A549 (cell line): ENCODE measurements around the gene SLC6A15. TPM values are rescaled to one million over a fixed set of nuclear protein-coding genes. Genes with fewer than 3 reads are reported as not detected.

ENCODE experiments used
- ATAC-seq, 2 experiments: fragments of 200-7000 bp in 1 of 2; fragments of >200 bp in 1 of 2; cut with Nextera tagmentation in 1 of 2; cut with Tn5 transposase in 1 of 2; 3 replicates each; pipeline versions ENCODE4 v1.8.0 to v1.9.1; 2018 to 2020; ENCODE audit warnings: mild to moderate bottlenecking in 1 of 2, moderate library complexity in 1 of 2
- CTCF ChIA-PET: fragments of 300-600 bp; sonication (Branson Sonifier 250); formaldehyde crosslinking; extraction: SDS; loops from one replicate; lab custom pipeline; 2021; ENCODE audit warnings: antibody characterized with exemption, inconsistent platforms; lab: Yijun Ruan, JAX
- POLR2A ChIA-PET: fragments of 350-600 bp; formaldehyde crosslinking; extraction: SDS; loops from one replicate; lab custom pipeline; 2021; ENCODE audit warnings: antibody characterized with exemption, inconsistent platforms; lab: Yijun Ruan, JAX
- DNase-seq, 2 experiments: peaks; one replicate each; pipeline versions ENCODE4 v3.0.0 to v3.0.0-alpha.2; 2011 to 2016; ENCODE audit warnings: low read depth in 1 of 2, low spot score in 1 of 2
- FAIRE-seq: peaks from 2 replicates; lab custom pipeline; 2011; peaks lifted over from hg19 to GRCh38; lab: Jason Lieb, UNC
- H3K27ac ChIP-seq, 2 experiments: fragments of >200 bp; sonication (Bioruptor Twin); formaldehyde crosslinking; 3 replicates each; pipeline ENCODE4 v1.5.1; 2016 to 2017
- H3K4me1 ChIP-seq: fragments of >200 bp; sonication (Bioruptor Twin); formaldehyde crosslinking; 3 replicates; pipeline ENCODE4 v1.6.1; 2016
- H3K4me2 ChIP-seq: fragments of >200 bp; sonication (Bioruptor Twin); formaldehyde crosslinking; 3 replicates; pipeline ENCODE4 v1.6.1; 2016
- H3K4me3 ChIP-seq: fragments of >200 bp; sonication (Bioruptor Twin); formaldehyde crosslinking; 3 replicates; pipeline ENCODE4 v1.5.1; 2016
- H3K9me3 ChIP-seq: fragments of >200 bp; sonication (Bioruptor Twin); formaldehyde crosslinking; 3 replicates; pipeline ENCODE4 v1.6.1; 2016
- BHLHE40 ChIP-seq: IDR thresholded peaks from 2 replicates; pipeline ENCODE4 v1.6.1; 2012; ENCODE audit warnings: low read depth, low read length, inconsistent platforms
- CEBPB ChIP-seq, 2 experiments: fragments of >200 bp in 1 of 2; sonication (Bioruptor Twin) in 1 of 2; formaldehyde crosslinking in 1 of 2; IDR thresholded peaks; 2 replicates each; pipeline ENCODE4 v1.6.1; 2012 to 2016
- EHF ChIP-seq: fragments of 250-450 bp; sonication (Bioruptor Pico); IDR thresholded peaks from 2 replicates; pipeline ENCODE4 v1.5.0; 2020; ENCODE audit warnings: mild to moderate bottlenecking
- EHMT2 ChIP-seq: fragments of 200-600 bp; sonication (generic); IDR thresholded peaks from 2 replicates; pipeline ENCODE4 v1.6.1; 2016; ENCODE audit warnings: antibody characterized with exemption, low read depth, mild to moderate bottlenecking, moderate library complexity
- FOSB ChIP-seq: fragments of 250-450 bp; sonication (Bioruptor Pico); IDR thresholded peaks from 2 replicates; pipeline ENCODE4 v1.5.0; 2020; ENCODE audit warnings: mild to moderate bottlenecking, moderate library complexity
- HOXA7 ChIP-seq: fragments of 250-450 bp; sonication (Bioruptor Pico); IDR thresholded peaks from 2 replicates; pipeline ENCODE4 v1.5.0; 2020; ENCODE audit warnings: mild to moderate bottlenecking, moderate library complexity
- MAX ChIP-seq: IDR thresholded peaks from 2 replicates; pipeline ENCODE4 v1.6.1; 2012
- PHF8 ChIP-seq: fragments of 200-600 bp; sonication (generic); IDR thresholded peaks from 2 replicates; pipeline ENCODE4 v1.6.1; 2016; ENCODE audit warnings: low read depth, mild to moderate bottlenecking, antibody characterized with exemption, moderate library complexity, borderline replicate concordance
- RNF2 ChIP-seq: fragments of 200-600 bp; sonication (generic); IDR thresholded peaks from 2 replicates; pipeline ENCODE4 v1.6.1; 2016; ENCODE audit warnings: low read depth, mild to moderate bottlenecking, antibody characterized with exemption, moderate library complexity, borderline replicate concordance
- TFCP2L1 ChIP-seq: fragments of 250-450 bp; sonication (Bioruptor Pico); IDR thresholded peaks from 2 replicates; pipeline ENCODE4 v1.5.0; 2021; ENCODE audit warnings: mild to moderate bottlenecking
- ZNF302 ChIP-seq: fragments of 250-450 bp; sonication (Bioruptor Pico); IDR thresholded peaks from 2 replicates; pipeline ENCODE4 v1.9.0; 2021; ENCODE audit warnings: inconsistent platforms, mild to moderate bottlenecking, moderate library complexity
- WGBS: methylation state at CpG from one replicate; pipeline ENCODE4 v1.1.6; 2017; ENCODE audit errors: missing lambda C conversion rate; 5-methylcytosine and 5-hydroxymethylcytosine counted together
- polyA plus RNA-seq, 4 experiments: library from polyadenylated mRNA; depleted of rRNA in 3 of 4; stranded (reverse); fragments of >200 nt; fragmentation: RNase III in 1 of 4; extraction: RNeasy Plus Mini Kit Qiagen cat#74134 plus additional on column Dnase treatment in 1 of 4; gene quantifications; 2 replicates in 3 of 4; 3 replicates in 1 of 4; pipeline ENCODE4 v1.2.3, GENCODE V29; 2011 to 2017
- TF ChIP-seq, protein P1 (sequence below): fragments of >200 bp; sonication (Bioruptor Twin); formaldehyde crosslinking; IDR thresholded peaks from 3 replicates; pipeline ENCODE4 v1.6.1; 2016
- TF ChIP-seq, protein P2 (sequence below): fragments of >200 bp; sonication (Bioruptor Twin); formaldehyde crosslinking; IDR thresholded peaks from 3 replicates; pipeline ENCODE4 v1.5.1; 2016
- TF ChIP-seq, protein P3 (sequence below): fragments of 450-650 bp; IDR thresholded peaks from 2 replicates; pipeline ENCODE4 v1.6.1; 2014; ENCODE audit warnings: antibody characterized with exemption

The SLC6A15 gene
- polyA plus RNA-seq, 2 of the 4 experiments (the other 2 are of a cell fraction): 1.0 to 1.9 TPM

DNA sequence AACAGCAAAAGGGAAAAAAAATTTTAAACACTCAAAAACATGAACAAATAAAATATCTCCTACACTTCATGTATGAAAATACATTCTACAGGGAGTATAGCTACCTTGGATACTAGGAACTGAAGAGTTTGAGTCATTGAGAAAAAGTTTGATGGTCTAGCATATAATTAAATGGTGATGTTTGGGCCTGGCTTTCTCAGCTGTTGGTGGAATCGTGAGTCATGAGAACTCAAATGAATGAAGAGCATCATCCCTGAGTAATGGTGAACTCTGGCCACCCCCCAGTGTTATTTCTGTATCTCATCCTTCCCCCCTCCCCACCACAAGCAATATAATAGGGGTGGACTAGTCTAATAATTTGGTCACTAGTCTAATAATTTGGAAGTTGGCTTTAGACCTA is 6.7 kb upstream of the SLC6A15 start:
- H3K27ac ChIP-seq: no peak overlapping the region
- no peak for FAIRE-seq
- DNase-seq: no peak

GRCh38 chr12:84913129-84913515 is 523 bp upstream of the SLC6A15 start:
- Histone ChIP-seq H3K27ac (peak overlapping the region in 1 of 2 experiments; percentile 68; a peak in 3 of 6 replicates), H3K4me2 (peak overlapping the region; percentile 85), H3K4me3 (peak overlapping the region; percentile 47), H3K9me3 (no peaks in the 10 kb centered on the region), H3K4me1 (peaks cover 7% of the 10 kb centered on the region; the same call in 2 of the 3 replicates)
- ChIA-PET POLR2A (interaction anchor here (0.7 kb wide), 1 partner anchor 13 kb away, joined by 3 read pairs; no protein-coding TSS in a partner anchor), CTCF (interaction anchor here (0.7 kb wide), 1 partner anchor 38 kb away, joined by 3 read pairs; no protein-coding TSS in a partner anchor)
- peak in 1 of 2 experiments; percentile 10 for DNase-seq
- ATAC-seq: peak; percentile 10 to 12; a peak in 4 of 6 replicates
- WGBS: 35% methylated on average over 9 of the region's 9 CpGs
- TF ChIP-seq ZNF302 (no peak), CEBPB (IDR thresholded peaks at IDR 0.05) (peak; percentile 7 to 56; a peak in 3 of 4 replicates)
- TF ChIP-seq, protein P1, sequence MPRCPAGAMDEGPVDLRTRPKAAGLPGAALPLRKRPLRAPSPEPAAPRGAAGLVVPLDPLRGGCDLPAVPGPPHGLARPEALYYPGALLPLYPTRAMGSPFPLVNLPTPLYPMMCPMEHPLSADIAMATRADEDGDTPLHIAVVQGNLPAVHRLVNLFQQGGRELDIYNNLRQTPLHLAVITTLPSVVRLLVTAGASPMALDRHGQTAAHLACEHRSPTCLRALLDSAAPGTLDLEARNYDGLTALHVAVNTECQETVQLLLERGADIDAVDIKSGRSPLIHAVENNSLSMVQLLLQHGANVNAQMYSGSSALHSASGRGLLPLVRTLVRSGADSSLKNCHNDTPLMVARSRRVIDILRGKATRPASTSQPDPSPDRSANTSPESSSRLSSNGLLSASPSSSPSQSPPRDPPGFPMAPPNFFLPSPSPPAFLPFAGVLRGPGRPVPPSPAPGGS: no peak
- FAIRE-seq: no peak

More for the DNA sequence above, 6.7 kb upstream of the SLC6A15 start:
- POLR2A ChIA-PET: no interaction called here
- Histone ChIP-seq H3K9me3 (no peaks in the 10 kb centered on the region), H3K4me3 (no peak overlapping the region), H3K4me2 (no peak overlapping the region), H3K4me1 (no peaks in the 10 kb centered on the region)
- CTCF ChIA-PET: interaction anchor here (0.9 kb wide), 1 partner anchor 111 kb away, joined by 3 read pairs; no protein-coding TSS in a partner anchor
- WGBS: 14% methylated on average over 1 of the region's 1 CpG
- no peak for TF ChIP-seq EHF
- TF ChIP-seq BHLHE40: no peak
- TF ChIP-seq, protein P2, sequence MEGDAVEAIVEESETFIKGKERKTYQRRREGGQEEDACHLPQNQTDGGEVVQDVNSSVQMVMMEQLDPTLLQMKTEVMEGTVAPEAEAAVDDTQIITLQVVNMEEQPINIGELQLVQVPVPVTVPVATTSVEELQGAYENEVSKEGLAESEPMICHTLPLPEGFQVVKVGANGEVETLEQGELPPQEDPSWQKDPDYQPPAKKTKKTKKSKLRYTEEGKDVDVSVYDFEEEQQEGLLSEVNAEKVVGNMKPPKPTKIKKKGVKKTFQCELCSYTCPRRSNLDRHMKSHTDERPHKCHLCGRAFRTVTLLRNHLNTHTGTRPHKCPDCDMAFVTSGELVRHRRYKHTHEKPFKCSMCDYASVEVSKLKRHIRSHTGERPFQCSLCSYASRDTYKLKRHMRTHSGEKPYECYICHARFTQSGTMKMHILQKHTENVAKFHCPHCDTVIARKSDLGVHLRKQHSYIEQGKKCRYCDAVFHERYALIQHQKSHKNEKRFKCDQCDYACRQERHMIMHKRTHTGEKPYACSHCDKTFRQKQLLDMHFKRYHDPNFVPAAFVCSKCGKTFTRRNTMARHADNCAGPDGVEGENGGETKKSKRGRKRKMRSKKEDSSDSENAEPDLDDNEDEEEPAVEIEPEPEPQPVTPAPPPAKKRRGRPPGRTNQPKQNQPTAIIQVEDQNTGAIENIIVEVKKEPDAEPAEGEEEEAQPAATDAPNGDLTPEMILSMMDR: no peak
- ATAC-seq: no peak; a peak in 1 of 6 replicates

DNA sequence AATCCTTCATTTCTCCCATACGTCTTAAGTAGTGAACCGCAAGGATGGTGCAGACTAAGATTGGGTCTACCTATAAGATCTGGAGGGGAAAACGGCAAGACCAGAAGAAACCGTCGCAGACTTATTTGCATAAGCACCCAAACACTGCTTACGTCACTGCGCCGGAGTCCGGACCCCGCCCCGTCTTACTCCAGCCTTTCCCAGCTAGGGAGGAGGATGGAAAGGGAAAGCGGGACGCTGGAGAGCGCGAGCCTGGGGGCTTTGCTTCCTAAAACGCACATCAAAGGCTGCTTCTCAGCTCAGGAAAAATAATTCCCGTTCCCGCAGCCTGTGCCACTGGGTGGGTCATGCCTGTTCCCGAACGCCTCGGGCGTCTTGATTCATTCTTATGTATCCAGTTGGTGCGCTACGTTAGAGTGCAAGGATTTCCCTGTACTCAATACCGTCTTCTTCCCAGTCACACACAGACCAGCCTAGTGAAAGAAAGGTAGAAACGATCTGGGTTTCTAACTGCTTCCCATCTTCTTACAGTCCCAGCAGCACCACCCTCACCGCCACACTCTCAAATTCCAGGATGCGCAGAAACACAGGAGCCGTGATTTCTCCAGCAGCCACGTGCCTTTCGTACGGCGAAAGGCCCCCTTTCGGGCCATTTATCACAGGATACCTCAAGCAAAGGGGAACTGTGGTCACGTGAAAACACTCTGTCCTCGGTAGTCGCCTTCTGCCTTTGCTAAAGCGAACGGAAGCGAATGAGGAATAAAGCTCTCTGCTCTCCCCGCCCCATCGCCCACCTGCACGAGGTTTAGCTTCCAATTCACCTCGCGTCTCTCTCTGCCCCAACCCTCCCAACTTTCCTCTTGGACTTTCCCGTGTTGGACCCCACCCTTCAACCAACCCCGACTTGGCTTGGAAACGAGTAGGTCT is 1.1 kb downstream of the SLC6A15 start:
- TF ChIP-seq PHF8 (no peak), EHMT2 (no peak), FOSB (CRISPR knock-in tag) (no peak), HOXA7 (CRISPR knock-in tag) (no peak), TFCP2L1 (no peak), RNF2 (peak; percentile 68; the same call in 1 of the 2 replicates), MAX (peak; percentile 74), EHF (no peak)
- TF ChIP-seq, protein P2: no peak
- TF ChIP-seq, protein P3, sequence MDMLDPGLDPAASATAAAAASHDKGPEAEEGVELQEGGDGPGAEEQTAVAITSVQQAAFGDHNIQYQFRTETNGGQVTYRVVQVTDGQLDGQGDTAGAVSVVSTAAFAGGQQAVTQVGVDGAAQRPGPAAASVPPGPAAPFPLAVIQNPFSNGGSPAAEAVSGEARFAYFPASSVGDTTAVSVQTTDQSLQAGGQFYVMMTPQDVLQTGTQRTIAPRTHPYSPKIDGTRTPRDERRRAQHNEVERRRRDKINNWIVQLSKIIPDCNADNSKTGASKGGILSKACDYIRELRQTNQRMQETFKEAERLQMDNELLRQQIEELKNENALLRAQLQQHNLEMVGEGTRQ: 0 out of 2 replicates have a peak, but pooled peaks have one; percentile 14
- TF ChIP-seq, all 56 proteins: peak for 3
- no peaks in the 10 kb centered on the region for H3K9me3 ChIP-seq
- FAIRE-seq (no peak), ATAC-seq (peak; percentile 76 to 78), DNase-seq (peak; percentile 67 to 72)
- ChIA-PET CTCF (interaction anchor here (0.6 to 1.8 kb wide), 3 partner anchors 11 to 118 kb away, joined by 3 to 7 read pairs (median 4); no protein-coding TSS in a partner anchor), POLR2A (interaction anchor here (0.7 kb wide), 1 partner anchor 28 kb away, joined by 4 read pairs; no protein-coding TSS in a partner anchor)
- peak overlapping the region; percentile 47 for H3K4me3 ChIP-seq
- peak overlapping the region; percentile 85 for H3K4me2 ChIP-seq
- H3K27ac ChIP-seq: peak overlapping the region in 1 of 2 experiments; percentile 55; a peak in 2 of 6 replicates
- H3K4me1 ChIP-seq: peaks cover 7% of the 10 kb centered on the region; the same call in 2 of the 3 replicates
- WGBS: 5% methylated on average over 48 of the region's 48 CpGs
